Heart left ventricle (tissue), 16 donors: ENCODE data around the gene MYO1E. TPM values are rescaled to one million over a fixed set of nuclear protein-coding genes. Genes with fewer than 3 reads are reported as not detected.

Source experiments
- ATAC-seq, 4 donors: fragments of 200-7000 bp; cut with Tn5 transposase; one replicate each; pipeline ENCODE4 v1.9.1; 2020 to 2022; ENCODE audit warnings: moderate library complexity in 4 of 4, mild to moderate bottlenecking in 3 of 4, moderate number of reproducible peaks in 1 of 4
- DNase-seq, 5 donors: peaks; one replicate each; pipeline ENCODE4 v3.0.0-alpha.2; 2020
- H3K27ac ChIP-seq, 12 donors: fragments of 200-600 bp; sonication (generic) in 4 of 12; one replicate each; pipeline versions ENCODE4 v1.5.0 to v1.8.0; 2016 to 2022; ENCODE audit warnings: mild to moderate bottlenecking in 2 of 12
- H3K27me3 ChIP-seq, 9 donors: fragments of 200-600 bp; sonication (generic) in 2 of 9; one replicate each; pipeline versions ENCODE4 v1.5.1 to v1.8.0; 2016 to 2022; ENCODE audit warnings: mild to moderate bottlenecking in 3 of 9
- H3K36me3 ChIP-seq, 9 donors: fragments of 200-600 bp; sonication (generic) in 2 of 9; one replicate each; pipeline versions ENCODE4 v1.5.0 to v1.8.0; 2018 to 2022; ENCODE audit warnings: mild to moderate bottlenecking in 2 of 9
- H3K4me1 ChIP-seq, 12 donors: fragments of 200-600 bp; sonication (generic) in 4 of 12; one replicate each; pipeline versions ENCODE4 v1.5.0 to v1.8.0; 2016 to 2022; ENCODE audit warnings: mild to moderate bottlenecking in 3 of 12
- H3K4me3 ChIP-seq, 12 donors: fragments of 200-600 bp; sonication (generic) in 4 of 12; one replicate each; pipeline versions ENCODE4 v1.5.0 to v1.8.0; 2017 to 2022; ENCODE audit warnings: mild to moderate bottlenecking in 9 of 12, moderate library complexity in 4 of 12
- H3K9me3 ChIP-seq, 12 donors: fragments of 200-600 bp; sonication (generic) in 4 of 12; one replicate each; pipeline versions ENCODE4 v1.5.0 to v1.8.0; 2016 to 2022; ENCODE audit warnings: mild to moderate bottlenecking in 1 of 12
- POLR2A ChIP-seq, 2 donors: fragments of 450-650 bp; IDR thresholded peaks; one replicate each; pipeline ENCODE4 v1.6.1; 2017; ENCODE audit warnings: antibody characterized with exemption in 2 of 2, mild to moderate bottlenecking in 2 of 2, moderate library complexity in 2 of 2
- WGBS, 4 donors: extraction: QIAGEN DNeasy Blood & Tissue Kit in 2 of 4; methylation state at CpG; one replicate each; pipeline versions ENCODE4 v1.1.5 to v1.1.7; 2013 to 2018; 5-methylcytosine and 5-hydroxymethylcytosine counted together
- intact Hi-C, 10 donors: fragments of 100-400 bp; cut with DNase I; formaldehyde crosslinking; loops; one replicate each; pipeline versions ENCODE4 v1.11.1 to v1.14.2; 2022
- polyA plus RNA-seq, 2 donors: library from polyadenylated mRNA; stranded (reverse); fragments of 200-250 nt; gene quantifications; one replicate each; pipeline ENCODE4 v1.2.3, GENCODE V29; 2013
- total RNA-seq, 9 donors: library from RNA; depleted of rRNA in 2 of 9; stranded (reverse); fragments of >200 nt in 2 of 9; fragmentation: NEBNext Ultra II Directional in 3 of 9; extraction: Animal tissue kit (Norgen Biotek cat#: 25700) in 3 of 9; gene quantifications; one replicate each; pipeline versions ENCODE4 v1.1.0 to v1.2.4, GENCODE V29; 2016 to 2023
- TF ChIP-seq, protein P1 (sequence below), 12 donors: fragments of 200-600 bp; sonication (generic) in 4 of 12; IDR thresholded peaks; one replicate each; pipeline versions ENCODE4 v1.5.0 to v1.8.0; 2018 to 2022; ENCODE audit warnings: antibody characterized with exemption in 12 of 12, mild to moderate bottlenecking in 5 of 12
- donor health status: ischemic (EF 13 %, LVEDD 7.1; RV severe dilation, severe dysfunction).
- donor health status: healthy with polysubstance abuse.
- donor health status: DM: no; HTN: yes; CAD: no.
- donor health status: DM: no; HTN: no; CAD: no.
- donor health status: ischemic (EF 25% LVEDD 6.9; RV normal size, moderate dysfunction).
- donor health status: ischemic (EF 25% LVEDD 5.7; RV mildly dilated, moderate dysfunction).
- donor health status: healthy.
- donor health status: DM: yes; HTN: yes; CAD: no.
- donor health status: ischemic (EF 35%, LVEDD 5.7; RV mildly dilated, moderate dysfunction).
- donor health status: nonischemic (EF 11% LVEDD 7.7; RV severe dilation, severe dysfunction).
- donor health status: DM: yes; HTN: yes; CAD: no.
- donor health status: PGD.
- donor health status: ischemic (EF 29% LVEDD 5.4; RV normal size, mild dysfunction).
- donor health status: nonischemic (EF 23%, LVEDD 6.1; RV moderate dilation, normal function).

MYO1E gene
- total and polyA plus RNA-seq, 11 donors: 8.5 to 98.6 (median 25.2) TPM

DNA sequence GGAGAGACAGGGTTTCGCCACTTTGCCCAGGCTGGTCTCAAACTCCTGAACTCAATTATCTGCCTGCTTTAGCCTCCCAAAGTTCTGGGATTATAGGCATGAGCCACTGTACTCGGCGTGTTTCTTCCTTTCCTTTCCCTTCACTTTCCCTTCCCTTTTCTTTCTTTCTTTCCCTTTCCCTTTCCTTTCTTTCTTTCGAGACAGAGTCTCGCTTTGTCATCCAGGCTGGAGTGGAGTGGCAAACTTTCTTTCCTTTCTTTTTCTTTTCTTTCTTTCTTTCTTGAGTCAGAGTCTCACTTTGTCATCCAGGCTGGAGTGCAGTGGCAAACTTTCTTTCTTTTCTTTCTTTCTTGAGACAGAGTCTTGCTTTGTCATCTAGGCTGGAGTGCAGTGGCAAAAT lies 183.4 kb downstream of the MYO1E start:
- Histone ChIP-seq H3K27me3 (no peaks in the 10 kb centered on the region), H3K4me1 (no peaks in the 10 kb centered on the region), H3K27ac (no peak overlapping the region), H3K36me3 (peaks cover 3 to 96% (median 60%) of the 10 kb centered on the region in 9 donors), H3K4me3 (no peak overlapping the region), H3K9me3 (no peaks in the 10 kb centered on the region)
- DNase-seq: no peak
- 94 to 96% (median 95%) methylated on average over 5 of the region's 5 CpGs for WGBS, 4 donors
- intact Hi-C loops: no loop called here
- no peak for ATAC-seq
- TF ChIP-seq, protein P1, sequence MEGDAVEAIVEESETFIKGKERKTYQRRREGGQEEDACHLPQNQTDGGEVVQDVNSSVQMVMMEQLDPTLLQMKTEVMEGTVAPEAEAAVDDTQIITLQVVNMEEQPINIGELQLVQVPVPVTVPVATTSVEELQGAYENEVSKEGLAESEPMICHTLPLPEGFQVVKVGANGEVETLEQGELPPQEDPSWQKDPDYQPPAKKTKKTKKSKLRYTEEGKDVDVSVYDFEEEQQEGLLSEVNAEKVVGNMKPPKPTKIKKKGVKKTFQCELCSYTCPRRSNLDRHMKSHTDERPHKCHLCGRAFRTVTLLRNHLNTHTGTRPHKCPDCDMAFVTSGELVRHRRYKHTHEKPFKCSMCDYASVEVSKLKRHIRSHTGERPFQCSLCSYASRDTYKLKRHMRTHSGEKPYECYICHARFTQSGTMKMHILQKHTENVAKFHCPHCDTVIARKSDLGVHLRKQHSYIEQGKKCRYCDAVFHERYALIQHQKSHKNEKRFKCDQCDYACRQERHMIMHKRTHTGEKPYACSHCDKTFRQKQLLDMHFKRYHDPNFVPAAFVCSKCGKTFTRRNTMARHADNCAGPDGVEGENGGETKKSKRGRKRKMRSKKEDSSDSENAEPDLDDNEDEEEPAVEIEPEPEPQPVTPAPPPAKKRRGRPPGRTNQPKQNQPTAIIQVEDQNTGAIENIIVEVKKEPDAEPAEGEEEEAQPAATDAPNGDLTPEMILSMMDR (IDR thresholded peaks at IDR 0.05): no peak
- TF ChIP-seq POLR2A (IDR thresholded peaks at IDR 0.05): no peak

DNA sequence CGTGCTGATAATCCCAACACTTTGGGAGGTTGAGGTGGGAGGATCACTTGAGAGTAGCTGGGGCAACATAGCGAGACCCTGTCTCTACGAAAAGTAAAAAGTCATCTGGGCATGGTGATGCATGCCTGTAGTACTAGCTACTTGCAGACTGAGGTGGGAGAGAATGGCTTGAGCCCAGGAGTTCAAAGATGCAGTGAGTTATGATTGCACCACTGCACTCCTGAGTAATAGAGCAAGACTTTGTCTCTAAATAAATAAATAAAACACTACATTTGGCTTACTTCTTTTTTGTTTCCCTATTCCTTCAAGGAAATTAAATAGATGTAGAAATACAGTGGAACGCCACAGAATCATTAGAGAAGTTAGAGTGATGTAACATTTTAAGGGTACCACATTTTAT lies 186.2 kb downstream of the MYO1E start:
- DNase-seq (no peak), ATAC-seq (no peak)
- intact Hi-C loops: no loop called here
- Histone ChIP-seq H3K36me3 (peaks cover 3 to 82% (median 43%) of the 10 kb centered on the region in 9 donors), H3K9me3 (peaks cover 0 to 16% (median 9%) of the 10 kb centered on the region in 12 donors), H3K27ac (no peak overlapping the region), H3K27me3 (no peaks in the 10 kb centered on the region), H3K4me3 (no peak overlapping the region), H3K4me1 (peaks cover 0 to 3% (median 0%) of the 10 kb centered on the region in 12 donors)
- TF ChIP-seq, protein P1 (IDR thresholded peaks at IDR 0.05): no peak
- no peak for TF ChIP-seq POLR2A (IDR thresholded peaks at IDR 0.05)
- WGBS, 4 donors: 94 to 97% (median 96%) methylated on average over 4 of the region's 4 CpGs

DNA sequence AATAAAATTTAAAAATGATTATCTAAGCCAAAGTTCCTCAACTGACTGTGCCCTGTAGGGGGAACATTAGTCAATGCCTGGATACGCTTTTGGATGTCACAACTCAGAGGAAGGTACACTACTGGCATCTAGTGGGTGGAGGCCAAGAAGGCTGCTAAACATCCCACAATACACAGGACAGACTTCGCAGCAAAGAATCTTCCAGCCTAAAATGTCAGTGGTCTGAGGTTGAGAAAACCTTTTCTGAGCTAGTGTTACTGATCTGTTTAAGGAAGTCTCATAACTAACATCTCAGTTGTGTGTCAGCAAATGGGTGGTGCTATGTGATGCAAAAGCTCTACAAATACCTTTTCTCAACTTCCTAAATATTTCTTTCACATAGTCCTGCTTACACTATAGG lies 186.9 kb downstream of the MYO1E start:
- 64 to 82% (median 75%) methylated on average over 2 of the region's 2 CpGs for WGBS, 4 donors
- H3K36me3 ChIP-seq: peaks cover 3 to 78% (median 38%) of the 10 kb centered on the region in 9 donors
- intact Hi-C loops: no loop called here

DNA sequence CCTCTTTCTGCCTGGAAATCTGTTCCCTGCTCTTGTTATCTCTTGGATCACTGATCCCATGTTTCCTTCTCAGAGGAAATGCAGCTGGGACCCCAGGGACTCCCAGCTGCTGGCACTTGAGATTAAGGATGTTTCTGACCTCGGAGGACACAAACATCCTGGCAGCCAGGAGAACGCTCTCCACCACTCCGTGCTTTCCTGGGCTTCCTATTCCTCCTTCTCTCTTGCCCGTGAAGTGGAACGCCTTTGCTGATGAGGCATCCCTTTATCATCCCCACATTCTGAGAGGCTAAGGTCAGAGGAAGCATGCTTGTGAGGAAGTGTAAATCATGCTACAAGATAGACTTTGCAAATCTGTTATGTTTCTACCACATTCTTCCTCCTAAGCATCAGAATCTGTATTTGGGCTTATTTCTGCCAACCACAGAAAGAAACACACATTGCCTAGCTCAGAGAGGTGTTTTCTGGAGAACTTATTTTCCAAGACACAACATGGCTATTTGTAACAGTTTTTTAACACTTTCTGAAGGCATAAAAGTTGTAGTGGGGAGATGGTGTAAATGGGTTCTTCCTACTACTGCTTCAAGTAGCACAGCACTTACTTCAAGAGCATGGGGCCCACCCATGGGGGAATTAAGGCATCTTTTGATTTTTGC lies 191.6 kb downstream of the MYO1E start:
- H3K9me3 ChIP-seq: peaks cover 0 to 21% (median 11%) of the 10 kb centered on the region in 12 donors
- intact Hi-C loops: no loop called here
- DNase-seq (no peak), ATAC-seq (peak in 1 of 4 donors; percentile 36)
- no peak overlapping the region for H3K4me3 ChIP-seq
- peaks cover 0 to 68% (median 20%) of the 10 kb centered on the region in 9 donors for H3K36me3 ChIP-seq
- H3K4me1 ChIP-seq: peaks cover 0 to 41% (median 0%) of the 10 kb centered on the region in 12 donors
- no peaks in the 10 kb centered on the region for H3K27me3 ChIP-seq
- H3K27ac ChIP-seq: peak overlapping the region in 1 of 12 donors; percentile 64
- 39 to 53% (median 45%) methylated on average over 5 of the region's 5 CpGs for WGBS, 4 donors
- TF ChIP-seq POLR2A (IDR thresholded peaks at IDR 0.05): no peak
- TF ChIP-seq, protein P1 (IDR thresholded peaks at IDR 0.05): no peak

More for the DNA sequence above, 186.9 kb downstream of the MYO1E start:
- ATAC-seq: no peak
- Histone ChIP-seq H3K27me3 (no peaks in the 10 kb centered on the region), H3K4me3 (no peak overlapping the region), H3K4me1 (peaks cover 0 to 11% (median 0%) of the 10 kb centered on the region in 12 donors), H3K9me3 (peaks cover 0 to 21% (median 11%) of the 10 kb centered on the region in 12 donors), H3K27ac (no peak overlapping the region)
- TF ChIP-seq, protein P1 (IDR thresholded peaks at IDR 0.05): no peak
- no peak for TF ChIP-seq POLR2A (IDR thresholded peaks at IDR 0.05)
- DNase-seq: no peak
